DOHH2 (cell line): ENCODE measurements around the gene ANKRD34A.

ENCODE experiments used
- EZH2phosphoT487 ChIP-seq: fragments of 200-600 bp; sonication (generic); IDR thresholded peaks from 2 replicates; pipeline ENCODE4 v1.6.1; 2017; ENCODE audit warnings: borderline replicate concordance, mild to moderate bottlenecking, antibody characterized with exemption, low read length, moderate library complexity, mixed read lengths
- TF ChIP-seq, protein P1 (sequence below): fragments of 200-600 bp; sonication (generic); IDR thresholded peaks from one replicate; pipeline ENCODE4 v1.5.1; 2014; ENCODE audit warnings: antibody characterized with exemption, mild to moderate bottlenecking, low read depth, low read length; ENCODE audit not compliant: poor library complexity, severe bottlenecking

DNA sequence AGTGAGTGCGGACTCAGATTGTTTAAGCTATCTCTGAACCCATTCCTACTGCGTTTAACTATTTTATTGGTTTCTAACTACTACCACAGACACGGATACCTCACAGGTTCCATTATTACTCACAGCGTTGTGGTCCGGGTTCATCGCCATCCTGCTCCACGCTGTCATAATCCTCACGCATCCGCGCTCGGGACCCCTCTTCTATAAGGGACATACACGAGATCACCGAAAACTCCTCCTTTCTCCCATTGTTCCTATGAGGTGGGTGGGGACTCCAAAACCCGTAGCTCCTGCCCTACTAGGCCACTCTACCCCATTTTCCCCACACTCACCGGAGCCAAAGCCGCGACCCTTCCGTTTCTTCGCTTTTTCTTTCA lies 37.7 kb downstream of the ANKRD34A start:
- TF ChIP-seq, protein P1, sequence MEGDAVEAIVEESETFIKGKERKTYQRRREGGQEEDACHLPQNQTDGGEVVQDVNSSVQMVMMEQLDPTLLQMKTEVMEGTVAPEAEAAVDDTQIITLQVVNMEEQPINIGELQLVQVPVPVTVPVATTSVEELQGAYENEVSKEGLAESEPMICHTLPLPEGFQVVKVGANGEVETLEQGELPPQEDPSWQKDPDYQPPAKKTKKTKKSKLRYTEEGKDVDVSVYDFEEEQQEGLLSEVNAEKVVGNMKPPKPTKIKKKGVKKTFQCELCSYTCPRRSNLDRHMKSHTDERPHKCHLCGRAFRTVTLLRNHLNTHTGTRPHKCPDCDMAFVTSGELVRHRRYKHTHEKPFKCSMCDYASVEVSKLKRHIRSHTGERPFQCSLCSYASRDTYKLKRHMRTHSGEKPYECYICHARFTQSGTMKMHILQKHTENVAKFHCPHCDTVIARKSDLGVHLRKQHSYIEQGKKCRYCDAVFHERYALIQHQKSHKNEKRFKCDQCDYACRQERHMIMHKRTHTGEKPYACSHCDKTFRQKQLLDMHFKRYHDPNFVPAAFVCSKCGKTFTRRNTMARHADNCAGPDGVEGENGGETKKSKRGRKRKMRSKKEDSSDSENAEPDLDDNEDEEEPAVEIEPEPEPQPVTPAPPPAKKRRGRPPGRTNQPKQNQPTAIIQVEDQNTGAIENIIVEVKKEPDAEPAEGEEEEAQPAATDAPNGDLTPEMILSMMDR = no peak
- no peak for TF ChIP-seq EZH2phosphoT487
